ENCODE measurements around the gene THSD4. TPM values are rescaled to one million over a fixed set of nuclear protein-coding genes. Genes with fewer than 3 reads are reported as not detected.
A peak's percentile ranks its signal among the peaks of the same experiment; 100 is the strongest.

The THSD4 gene
- polyA plus RNA-seq, 3 donors = 30.2 to 36.6 (median 36.3) TPM

DNA sequence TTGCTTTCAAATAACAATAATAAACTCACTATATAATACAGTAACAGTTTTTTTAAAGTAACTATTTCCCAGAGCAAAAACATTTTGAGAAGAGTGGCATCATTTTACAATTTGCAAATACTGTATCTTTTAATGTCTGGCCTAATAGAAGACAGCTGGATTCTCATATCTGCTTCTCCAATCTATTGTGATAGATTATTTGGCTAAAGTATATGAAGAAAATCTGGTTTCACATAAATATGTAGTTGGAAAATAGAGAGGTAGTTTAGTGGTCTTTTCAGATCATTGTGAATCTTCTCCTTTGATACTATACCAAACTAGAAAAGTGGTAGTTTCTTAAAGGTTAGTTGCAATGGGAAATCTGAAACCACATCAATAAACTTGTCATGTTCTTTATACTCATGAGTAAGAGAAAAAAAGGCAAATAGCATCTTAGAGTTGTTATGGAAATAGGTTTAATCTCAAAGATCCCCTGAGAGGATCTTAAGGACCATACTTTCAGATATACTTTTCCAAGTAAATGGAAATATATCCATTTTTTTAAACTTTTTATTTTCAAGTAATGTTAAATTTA lies 570.2 kb downstream of the THSD4 start:
- no peak for DNase-seq (ENCODE audit: extremely low read depth in 1 of 11, low read depth in 9 of 11, low spot score in 4 of 11)

- no peak for DNase-seq (ENCODE audit: extremely low read depth in 1 of 11, low read depth in 9 of 11, low spot score in 4 of 11)
Measured at GRCh38 chr15:71686221-71687050, 571.2 kb downstream of the THSD4 start.

- no peak for DNase-seq (ENCODE audit: extremely low read depth in 1 of 11, low read depth in 9 of 11, low spot score in 4 of 11)
Measured at GRCh38 chr15:71687902-71688508, 572.7 kb downstream of the THSD4 start.

DNA sequence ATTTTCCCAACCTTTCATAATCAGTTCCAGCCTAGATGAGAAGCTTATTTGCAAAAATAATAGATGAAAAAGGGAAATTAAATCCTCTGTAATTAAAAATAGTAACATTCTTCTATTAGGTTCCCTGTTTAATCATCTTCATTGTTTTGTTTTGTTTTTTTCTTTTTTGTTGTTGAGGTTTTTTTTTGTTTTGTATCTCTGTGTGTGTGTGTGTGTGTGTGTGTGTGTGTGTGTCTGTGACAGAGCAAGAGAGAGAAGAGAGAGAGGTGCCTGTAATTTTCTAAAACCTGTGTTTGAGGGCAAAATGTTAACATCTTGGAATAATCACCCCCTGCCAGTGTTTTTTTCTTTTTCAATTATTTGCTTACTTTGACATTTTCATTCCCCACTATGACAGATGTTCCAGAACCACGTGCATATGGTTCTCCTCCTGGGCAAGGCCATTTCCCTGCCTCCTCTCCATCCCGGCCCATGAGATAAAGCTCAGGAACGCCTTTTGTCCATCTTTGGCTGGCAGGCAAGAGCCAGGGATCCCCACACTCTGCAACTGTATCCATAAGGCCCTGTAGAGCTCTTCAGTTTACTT lies 573.3 kb downstream of the THSD4 start:
- no peak for DNase-seq (ENCODE audit: extremely low read depth in 1 of 11, low read depth in 9 of 11, low spot score in 4 of 11)

GRCh38 chr15:71691081-71691457 lies 575.8 kb downstream of the THSD4 start:
- DNase-seq (ENCODE audit: extremely low read depth in 1 of 11, low read depth in 9 of 11, low spot score in 4 of 11) = no peak

DNA sequence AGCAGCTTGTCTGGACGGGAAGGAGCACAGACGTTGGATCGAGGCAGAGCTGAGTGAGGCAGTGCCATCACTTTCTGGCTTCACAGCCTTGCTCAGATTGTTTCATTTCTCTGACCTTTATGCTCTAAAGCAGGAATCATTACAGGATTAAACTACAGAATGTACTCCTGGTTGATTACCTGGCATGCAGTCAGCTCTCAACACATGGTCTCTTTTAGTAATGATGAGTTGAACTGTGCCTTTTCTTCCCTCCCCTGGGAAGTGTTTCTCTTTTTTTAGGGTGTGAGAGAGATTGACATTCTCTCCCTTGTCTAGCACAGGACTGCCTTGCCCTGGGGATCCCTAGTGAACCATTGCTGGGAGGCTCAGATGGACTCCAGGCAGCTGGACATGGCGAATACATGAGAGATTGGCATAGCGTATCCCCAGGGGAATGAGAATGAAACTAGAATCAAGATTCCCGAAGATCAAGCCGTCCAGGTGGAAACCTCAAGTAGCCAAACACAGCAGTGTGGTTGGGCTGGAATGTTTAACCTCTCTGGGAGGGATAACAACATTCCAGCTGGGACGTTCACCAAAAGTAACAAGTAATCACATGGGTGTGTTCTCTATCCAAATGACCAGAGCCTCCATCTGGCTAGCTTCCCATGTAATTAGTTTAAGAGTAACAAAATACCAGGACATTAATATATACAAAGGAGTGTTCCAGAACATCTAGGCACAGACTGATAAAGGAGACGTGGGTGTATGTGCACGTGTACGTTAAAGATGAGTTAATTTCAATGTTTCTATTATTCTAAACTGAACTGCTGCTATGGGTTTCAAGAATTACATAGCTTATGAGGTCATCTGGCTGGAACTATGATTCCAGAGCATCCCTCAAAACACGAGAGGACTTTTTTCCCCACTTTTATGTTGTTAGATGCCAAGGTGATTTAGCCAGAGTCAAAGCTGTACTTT lies 576.5 kb downstream of the THSD4 start:
- DNase-seq (ENCODE audit: extremely low read depth in 1 of 11, low read depth in 9 of 11, low spot score in 4 of 11) = peak in 1 of 11 donors; percentile 31

- DNase-seq (ENCODE audit: extremely low read depth in 1 of 11, low read depth in 9 of 11, low spot score in 4 of 11) = no peak
Measured at GRCh38 chr15:71697236-71697635, 582.0 kb downstream of the THSD4 start.

DNA sequence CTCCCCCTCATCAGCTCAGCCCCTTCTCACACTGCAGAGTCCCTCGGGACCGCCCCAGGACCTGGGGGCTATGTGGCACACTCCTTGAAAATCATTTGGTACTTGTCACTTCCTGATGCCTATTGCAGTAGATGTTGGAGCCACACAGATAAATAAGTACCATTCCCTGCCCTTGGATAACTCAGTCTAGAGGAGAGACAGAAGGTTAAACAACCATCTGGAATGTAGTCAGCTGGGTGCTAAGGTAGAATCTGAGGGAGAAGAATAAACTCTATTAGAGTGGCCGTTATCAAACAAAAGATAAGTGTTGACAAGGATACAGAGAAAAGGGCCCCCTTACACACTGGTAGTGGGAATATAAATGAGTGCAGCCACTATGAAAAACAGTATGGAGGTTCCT lies 582.8 kb downstream of the THSD4 start:
- no peak for DNase-seq (ENCODE audit: extremely low read depth in 1 of 11, low read depth in 9 of 11, low spot score in 4 of 11)

GRCh38 chr15:71698742-71699141 lies 583.5 kb downstream of the THSD4 start:
- no peak for DNase-seq (ENCODE audit: extremely low read depth in 1 of 11, low read depth in 9 of 11, low spot score in 4 of 11)

DNA sequence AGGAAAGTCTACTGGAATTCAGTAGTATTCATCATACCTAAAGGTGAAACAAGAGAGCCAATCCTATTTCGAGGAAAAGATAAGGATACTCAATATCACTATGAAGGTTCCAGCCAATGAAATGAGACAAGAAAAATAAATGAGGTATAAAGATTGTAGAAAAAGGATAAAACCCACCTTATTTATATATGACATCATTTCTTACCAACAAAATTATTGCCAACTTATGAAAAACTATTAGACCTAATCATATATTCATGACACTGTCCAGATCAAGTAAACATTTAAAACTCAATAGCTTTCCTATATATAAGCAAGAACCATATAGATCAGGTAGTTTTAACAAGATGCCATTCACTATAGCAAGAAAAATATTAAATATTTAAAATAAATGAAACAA lies 584.7 kb downstream of the THSD4 start:
- DNase-seq (ENCODE audit: extremely low read depth in 1 of 11, low read depth in 9 of 11, low spot score in 4 of 11) = no peak

GRCh38 chr15:71701808-71702207 lies 586.5 kb downstream of the THSD4 start:
- DNase-seq (ENCODE audit: extremely low read depth in 1 of 11, low read depth in 9 of 11, low spot score in 4 of 11) = no peak

DNA sequence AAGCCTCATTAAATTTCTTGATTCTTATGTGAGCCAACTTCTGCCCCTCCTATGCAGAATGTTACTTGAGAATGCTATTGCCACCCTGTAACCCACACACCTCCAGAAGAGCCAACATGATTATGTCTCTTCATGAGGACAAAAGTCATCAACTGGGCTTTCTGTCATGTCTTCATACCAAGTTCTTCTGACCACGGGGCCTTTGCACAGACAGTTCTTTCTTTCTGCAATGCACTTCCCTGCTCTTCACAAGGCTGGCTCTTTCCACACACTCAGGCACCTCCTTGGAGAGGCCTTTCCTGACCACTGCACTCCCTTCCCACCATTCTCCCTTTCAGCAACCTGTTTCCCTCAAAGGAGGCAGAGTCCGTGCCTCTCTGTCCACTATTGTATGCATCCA lies 587.2 kb downstream of the THSD4 start:
- DNase-seq (ENCODE audit: extremely low read depth in 1 of 11, low read depth in 9 of 11, low spot score in 4 of 11) = no peak

DNA sequence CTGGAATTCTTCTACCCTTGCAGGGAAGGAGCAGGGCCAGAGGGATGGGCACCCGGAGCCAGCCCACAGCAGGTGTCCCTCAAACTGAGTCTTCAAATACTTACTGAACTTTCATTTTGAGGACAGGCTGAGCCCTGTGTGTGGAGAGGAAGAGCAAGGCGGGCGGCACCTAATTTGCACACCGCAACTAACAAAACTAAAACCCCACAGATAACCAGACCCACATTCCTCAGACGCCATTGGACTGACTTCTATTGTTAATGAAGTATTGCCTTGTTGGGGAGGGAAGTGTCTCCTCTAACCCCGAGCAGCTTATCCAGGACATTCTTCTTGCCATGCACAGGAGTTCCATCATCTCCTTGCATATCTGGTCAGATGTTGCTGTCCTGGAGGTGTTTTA lies 589.9 kb downstream of the THSD4 start:
- DNase-seq (ENCODE audit: extremely low read depth in 1 of 11, low read depth in 9 of 11, low spot score in 4 of 11) = no peak

DNA sequence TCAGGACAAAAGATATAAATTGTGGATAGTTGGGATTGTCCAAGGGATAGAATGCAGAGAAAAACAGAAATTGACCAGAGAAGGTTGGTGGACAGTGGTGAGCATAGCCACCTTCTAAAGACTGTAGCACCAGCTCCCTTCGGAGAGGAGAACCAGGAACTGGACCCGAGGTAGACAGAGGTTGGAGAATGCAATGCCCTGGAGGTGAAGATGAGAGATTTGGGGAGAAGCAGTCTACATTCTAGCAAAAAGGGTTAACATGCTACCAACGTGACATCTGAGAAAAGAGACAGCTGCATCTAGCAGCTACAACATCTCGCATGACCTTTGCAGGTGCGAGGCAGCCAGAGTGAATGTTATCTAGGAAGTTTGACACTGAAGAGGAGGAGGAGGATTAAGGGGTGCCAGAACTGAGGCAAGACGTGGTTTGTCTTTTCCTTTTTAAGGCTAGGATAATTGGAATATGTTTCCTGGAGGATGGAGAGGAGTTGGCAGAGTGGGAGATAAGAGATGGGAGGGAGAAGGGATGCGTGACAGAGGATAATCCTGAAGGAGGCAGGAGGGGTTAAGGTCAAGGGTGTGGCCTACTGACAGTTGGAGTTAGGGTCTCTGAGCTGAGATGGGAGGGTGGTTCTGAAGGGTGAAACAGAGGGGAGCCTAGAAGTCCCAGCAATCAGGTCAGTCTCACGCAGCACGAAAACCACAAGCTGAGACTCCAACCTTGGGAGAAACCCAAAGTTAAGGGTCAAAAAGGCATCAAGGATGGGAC lies 591.4 kb downstream of the THSD4 start:
- DNase-seq (ENCODE audit: extremely low read depth in 1 of 11, low read depth in 9 of 11, low spot score in 4 of 11) = no peak

DNA sequence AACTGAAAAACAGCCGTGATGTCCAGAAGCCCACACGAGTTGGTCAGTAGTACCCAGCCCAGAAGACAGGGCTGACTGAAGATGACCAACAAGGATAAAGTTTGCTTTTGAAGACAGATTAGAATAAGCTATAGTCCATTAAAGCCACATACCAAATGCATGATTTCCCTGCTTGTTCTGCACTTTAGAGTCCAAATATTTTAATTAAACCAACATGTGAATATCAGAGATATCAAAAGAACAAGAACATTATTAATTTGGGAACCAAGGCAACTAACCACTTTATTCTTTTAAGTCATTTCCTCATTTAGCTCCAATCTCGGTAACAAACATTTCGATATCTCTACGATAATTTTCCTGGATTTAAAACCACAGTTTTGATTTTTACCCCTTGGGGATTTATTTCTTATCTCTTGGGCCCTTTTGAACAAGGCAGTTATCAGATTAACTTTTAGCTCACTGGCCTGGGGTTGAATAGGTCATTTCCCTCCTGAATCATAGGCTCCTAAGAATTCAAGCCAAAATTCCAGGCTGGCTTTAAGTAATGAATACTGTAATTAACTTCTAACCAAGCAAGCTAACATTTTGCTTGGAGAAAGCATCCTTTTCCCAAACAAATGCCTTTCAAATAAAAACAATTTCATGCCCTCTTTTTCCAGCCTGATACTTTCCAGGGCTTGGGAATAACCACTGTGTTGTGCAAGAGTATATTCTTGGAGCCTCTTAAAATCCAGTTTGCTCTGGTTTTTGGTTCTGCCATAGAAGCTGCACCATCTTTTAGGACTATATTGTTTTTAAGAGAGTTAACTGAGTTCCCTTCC lies 592.2 kb downstream of the THSD4 start:
- no peak for DNase-seq (ENCODE audit: extremely low read depth in 1 of 11, low read depth in 9 of 11, low spot score in 4 of 11)

DNA sequence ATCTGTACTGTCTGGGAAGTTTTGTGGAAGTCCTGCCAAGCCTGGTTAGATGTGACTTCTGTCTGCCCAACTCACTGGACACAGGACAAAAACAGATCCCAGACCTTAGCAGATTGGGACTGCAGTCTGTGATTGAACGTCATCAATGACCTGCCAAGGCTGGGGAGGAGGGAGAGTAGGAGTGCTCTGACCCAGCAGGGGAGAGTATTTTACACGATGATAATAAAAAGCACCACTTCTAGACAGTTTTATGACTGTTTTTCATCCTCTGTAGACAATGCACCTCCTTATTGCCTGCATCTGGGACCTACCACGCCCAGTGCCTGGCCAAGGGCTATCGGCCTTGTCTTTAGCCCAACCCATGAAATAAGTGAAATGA lies 592.8 kb downstream of the THSD4 start:
- no peak for DNase-seq (ENCODE audit: extremely low read depth in 1 of 11, low read depth in 9 of 11, low spot score in 4 of 11)

DNA sequence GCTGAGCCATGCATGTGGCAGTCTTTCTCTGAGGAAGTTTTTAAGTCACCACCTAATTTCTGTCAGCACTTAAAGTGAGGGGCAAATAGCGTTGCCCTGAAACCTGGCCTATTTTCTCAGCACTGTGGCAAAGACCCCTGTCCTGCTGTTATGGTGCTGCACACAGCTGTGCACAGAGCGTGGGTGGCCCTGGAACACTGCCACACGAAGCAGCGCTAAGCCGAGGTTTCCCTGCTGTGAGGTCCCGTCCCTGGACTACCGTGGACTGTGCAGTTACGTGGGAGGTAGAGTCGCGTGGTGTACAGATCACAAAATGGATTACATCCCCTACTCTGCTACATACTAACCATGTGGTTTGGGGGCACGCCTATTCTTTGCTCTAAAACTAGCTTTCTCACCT lies 593.5 kb downstream of the THSD4 start:
- peak in 1 of 11 donors; percentile 14 for DNase-seq (ENCODE audit: extremely low read depth in 1 of 11, low read depth in 9 of 11, low spot score in 4 of 11)

Measured in renal cortex interstitium (tissue), 11 donors.